A549 treated with Mapracorat at 1 μM for 4 hours (cell line): ENCODE measurements around the gene BSND. TPM values are rescaled to one million over a fixed set of nuclear protein-coding genes. Genes with fewer than 3 reads are reported as not detected.

ENCODE experiments used
- total RNA-seq: library from RNA; stranded (reverse); fragments of 200-300 nt; extraction: Qiagen RNA extraction; gene quantifications from 5 replicates; pipeline ENCODE4 v1.2.3, GENCODE V29; 2022

The BSND gene
- not detected in 5 replicates for total RNA-seq

GRCh38 chr1:54998677-54999076, at the start of gene BSND:
Gene BSND, plus strand, starts transcription at chr1:54998933. Its CDS starts 254 bp downstream, at chr1:54999187.

DNA sequence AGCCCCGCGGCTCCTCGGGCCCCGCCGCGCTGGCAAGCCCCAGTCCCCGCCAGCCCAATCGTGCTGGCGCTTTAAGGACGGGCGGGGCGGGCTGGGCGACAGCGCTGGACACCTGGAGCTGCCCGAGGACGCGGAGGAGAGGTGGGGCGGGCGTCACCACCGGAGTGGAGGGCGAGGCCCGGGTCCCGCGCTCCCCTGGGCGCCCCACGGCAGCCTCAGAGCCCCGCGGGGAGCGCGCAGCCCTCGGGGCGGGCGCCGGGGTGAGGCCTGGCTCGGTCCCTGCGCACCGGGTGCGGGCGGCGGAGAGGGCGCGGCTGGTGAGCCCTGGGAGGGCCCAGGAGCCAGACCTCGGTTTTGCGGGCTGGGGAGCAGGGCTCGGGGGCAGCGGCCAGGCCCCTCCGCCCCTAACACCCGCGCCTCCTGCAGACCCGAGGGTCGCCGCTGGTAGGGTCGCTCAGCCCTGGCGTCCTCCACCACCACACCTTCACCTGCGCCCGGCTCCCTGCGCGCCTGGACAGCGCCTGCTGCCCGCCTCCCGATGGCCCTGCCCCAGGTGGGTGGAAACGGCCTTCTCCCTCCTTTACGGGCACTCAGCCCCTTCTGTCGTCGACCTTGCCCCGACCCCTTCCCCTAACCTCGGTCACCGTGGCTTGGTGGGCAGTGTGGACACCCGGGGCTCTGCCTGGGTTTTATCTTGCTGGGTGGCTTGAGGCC, 18.0 kb upstream of the BSND start, which contains the start of gene TMEM61:
TMEM61 (plus strand) TSS at position 101 of the 714 bp plus-strand sequence; CDS start at position 539, 438 bp downstream.

GRCh38 chr1:55039342-55040082, 40.8 kb downstream of the BSND start, which contains the start of gene PCSK9:
Gene PCSK9, plus strand, starts transcription at chr1:55039548. Its CDS starts 290 bp downstream, at chr1:55039838.

Other genes with a start within 250 kb of the BSND start
- gene PARS2, start 234.4 kb upstream of the BSND start, total RNA-seq = 4.0 to 5.2 TPM (median 4.8 TPM) in 5 replicates
- not detected in 5 replicates for gene TTC22, start 197.6 kb upstream of the BSND start, total RNA-seq
- gene DHCR24, start 111.7 kb upstream of the BSND start, total RNA-seq = 38.7 to 50.1 TPM (median 44.8 TPM) in 5 replicates
- gene TMEM61, start 18.3 kb upstream of the BSND start, total RNA-seq = 0.49 to 0.86 TPM (median 0.63 TPM) in 5 replicates
- gene PCSK9, start 40.6 kb downstream of the BSND start, total RNA-seq = 2.0 to 3.8 TPM (median 3.0 TPM) in 5 replicates
- gene USP24, start 216.4 kb downstream of the BSND start, total RNA-seq = 13.1 to 14.0 TPM (median 13.7 TPM) in 5 replicates